ENCODE data around the gene GRAMD1A.
"Not testable (repeated sequence)": the region's sequence is repeated elsewhere in the genome, so short reads cannot be mapped to it uniquely, and the experiment has no call there.

Gene GRAMD1A

GRCh38 chr19:34984287-34984686 is 15.8 kb upstream of the GRAMD1A start:
- TF ChIP-seq CTCF (conservative IDR thresholded peaks at IDR 0.05), result no peak
- TF ChIP-seq ZFX (IDR thresholded peaks at IDR 0.05), result no peak
- no peak overlapping the region for H3K27ac ChIP-seq

GRCh38 chr19:34985249-34986022 is 14.7 kb upstream of the GRAMD1A start:
- H3K27ac ChIP-seq, result no peak overlapping the region
- TF ChIP-seq ZFX (IDR thresholded peaks at IDR 0.05), result no peak
- no peak for TF ChIP-seq CTCF (conservative IDR thresholded peaks at IDR 0.05)

GRCh38 chr19:34988119-34988518 is 12.0 kb upstream of the GRAMD1A start:
- H3K27ac ChIP-seq, result no peak overlapping the region
- no peak for TF ChIP-seq CTCF (conservative IDR thresholded peaks at IDR 0.05)
- no peak for TF ChIP-seq ZFX (IDR thresholded peaks at IDR 0.05)

GRCh38 chr19:34989298-34989697 is 10.8 kb upstream of the GRAMD1A start:
- no peak for TF ChIP-seq CTCF (conservative IDR thresholded peaks at IDR 0.05)
- no peak overlapping the region for H3K27ac ChIP-seq

- TF ChIP-seq ZFX (IDR thresholded peaks at IDR 0.05) (no peak), CTCF (conservative IDR thresholded peaks at IDR 0.05) (no peak)
- H3K27ac ChIP-seq, result no peak overlapping the region
Measured at GRCh38 chr19:34990578-34991192, 9.4 kb upstream of the GRAMD1A start.

- TF ChIP-seq ZFX (IDR thresholded peaks at IDR 0.05) (no peak), CTCF (conservative IDR thresholded peaks at IDR 0.05) (no peak)
- H3K27ac ChIP-seq, result no peak overlapping the region
Measured at GRCh38 chr19:34991542-34992333, 8.4 kb upstream of the GRAMD1A start.

- H3K27ac ChIP-seq, result not testable (repeated sequence)
Measured at GRCh38 chr19:34992582-34992981, 7.5 kb upstream of the GRAMD1A start.
